GM21447 (cell line): Measurements from ENCODE around the gene LGALS16.
A peak's percentile ranks its signal among the peaks of the same experiment; 100 is the strongest.
"Not testable (repeated sequence)": the region's sequence is repeated elsewhere in the genome, so short reads cannot be mapped to it uniquely, and the experiment has no call there.

ENCODE experiments used
- ATAC-seq: cut with Tn5 transposase; IDR thresholded peaks from one replicate; pipeline ENCODE4 v1.9.1; 2021; ENCODE audit not compliant: unreplicated experiment

The LGALS16 gene

DNA sequence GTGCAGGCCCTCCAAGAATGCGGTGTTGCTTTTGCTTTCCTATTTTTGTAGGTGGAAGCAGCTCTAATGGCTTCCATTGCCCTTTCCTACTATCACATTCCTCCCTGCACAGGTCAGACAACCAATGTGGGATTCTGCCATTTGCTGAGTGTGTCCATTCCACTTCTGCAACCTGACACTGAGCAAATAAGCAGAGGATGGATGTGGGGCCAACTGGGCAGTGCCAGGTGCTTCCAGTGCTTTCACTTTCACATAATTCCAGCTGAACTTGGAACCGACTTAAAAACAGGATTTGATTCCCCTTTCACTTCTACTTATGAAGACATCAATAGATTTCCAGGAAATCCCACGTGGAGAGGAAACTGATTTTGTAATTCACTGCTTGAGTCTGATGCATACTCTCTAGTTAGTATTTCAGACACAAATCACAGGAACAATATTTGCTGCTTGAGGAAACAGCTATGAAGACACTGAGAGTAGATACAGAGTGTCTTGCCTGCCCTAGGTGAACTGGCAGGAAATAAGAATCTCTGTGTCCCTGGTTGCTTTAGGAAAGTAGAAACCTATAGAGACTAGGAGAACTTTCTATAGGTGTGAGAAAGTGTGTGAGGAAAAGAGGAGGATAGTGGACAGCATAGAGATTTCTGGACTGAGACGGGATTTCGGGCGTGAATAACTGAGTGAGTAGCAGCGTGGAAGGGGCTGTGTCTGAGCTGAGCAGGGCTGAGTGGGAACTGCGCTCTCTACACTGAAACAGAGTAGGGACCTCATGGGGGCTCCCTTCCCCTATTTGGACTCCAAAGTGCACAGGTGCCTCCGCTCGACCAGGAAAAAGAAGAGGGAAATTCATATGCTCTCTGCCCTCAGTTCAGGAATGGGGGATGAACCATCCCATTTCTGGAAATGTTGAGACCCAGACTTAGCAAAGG lies 22.5 kb downstream of the LGALS16 start:
- ATAC-seq: no peak

DNA sequence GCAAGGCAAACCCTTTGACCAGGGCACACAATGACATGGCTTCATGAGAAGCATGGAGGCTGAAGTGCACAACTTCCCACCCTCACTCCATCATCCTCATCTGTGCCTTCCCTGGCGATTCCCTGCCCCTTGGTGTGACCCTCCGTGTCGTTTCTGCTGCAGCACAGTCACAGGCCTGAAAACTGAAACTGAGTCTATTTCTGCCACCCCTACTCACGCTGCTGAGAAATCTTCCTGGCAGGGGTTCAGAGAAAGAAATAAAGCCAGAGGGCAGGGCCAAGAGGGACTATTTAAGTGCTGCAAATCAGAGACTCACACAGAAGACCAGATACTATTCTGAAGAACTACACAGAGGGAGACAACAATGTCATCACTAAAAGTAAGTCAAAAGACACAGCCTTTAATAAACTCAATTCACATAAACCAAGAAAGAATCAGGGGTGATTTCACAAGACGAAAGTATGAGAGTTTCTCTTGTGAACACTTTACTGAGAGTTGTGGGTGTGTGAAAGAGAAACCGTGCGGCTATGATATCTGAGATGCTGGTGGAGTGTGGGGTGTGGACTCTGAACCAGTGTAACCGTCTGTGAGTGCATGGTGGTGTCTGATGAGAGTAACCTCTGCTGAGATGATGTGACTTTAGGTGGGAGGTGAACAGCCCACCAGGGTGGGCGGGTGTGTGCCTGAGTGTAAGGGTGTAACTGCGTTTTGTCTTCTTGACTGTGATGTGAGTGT lies 23.5 kb downstream of the LGALS16 start:
- ATAC-seq: peak; percentile 66

- ATAC-seq: no peak
Measured at GRCh38 chr19:39679791-39680168, 24.1 kb downstream of the LGALS16 start.

DNA sequence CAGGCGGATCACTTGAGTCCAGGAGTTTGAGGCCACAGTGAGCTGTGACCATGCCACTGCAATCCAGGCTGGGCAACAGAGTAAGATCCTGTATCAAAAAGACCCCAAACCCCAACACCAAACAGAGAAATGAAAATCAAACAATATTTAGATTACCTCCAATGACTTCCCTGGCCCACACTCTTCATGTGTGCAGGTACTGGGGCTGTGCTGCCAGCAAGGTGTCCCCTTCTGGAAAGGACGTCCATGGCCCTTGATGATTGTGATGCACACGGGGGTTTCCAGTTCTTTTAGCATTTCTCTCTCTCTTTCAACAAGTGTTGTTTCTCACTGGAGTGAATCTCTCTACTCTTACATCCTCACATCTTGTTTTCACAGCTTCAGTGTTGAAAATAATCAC lies 24.9 kb downstream of the LGALS16 start:
- no peak for ATAC-seq

GRCh38 chr19:39681416-39681815 lies 25.7 kb downstream of the LGALS16 start:
- no peak for ATAC-seq

GRCh38 chr19:39684267-39684666 lies 28.6 kb downstream of the LGALS16 start:
- ATAC-seq: no peak

GRCh38 chr19:39686739-39687138 lies 31.0 kb downstream of the LGALS16 start:
- ATAC-seq: no peak

- not testable (repeated sequence) for ATAC-seq
Measured at GRCh38 chr19:39688637-39689036, 32.9 kb downstream of the LGALS16 start.

GRCh38 chr19:39692166-39692565 lies 36.5 kb downstream of the LGALS16 start:
- ATAC-seq: no peak

DNA sequence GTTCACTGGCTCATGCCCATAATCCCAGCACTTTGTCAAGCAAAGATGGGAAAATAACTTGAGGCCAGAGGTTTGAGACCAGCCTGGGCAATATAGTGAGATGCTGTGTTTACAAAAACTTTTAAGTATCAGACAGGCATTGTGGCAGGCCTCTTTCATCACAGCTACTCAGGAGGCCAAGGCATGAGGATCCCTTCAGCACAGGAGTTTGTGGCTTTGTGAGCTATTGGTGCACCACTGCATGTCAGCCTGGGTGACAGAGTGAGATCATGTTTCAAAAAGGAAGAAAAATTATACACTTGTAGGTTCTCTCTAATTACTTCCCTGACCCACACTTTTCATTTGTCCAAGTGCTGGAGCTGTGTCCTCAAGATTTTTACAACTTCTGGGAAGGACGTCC lies 37.1 kb downstream of the LGALS16 start:
- ATAC-seq: no peak

DNA sequence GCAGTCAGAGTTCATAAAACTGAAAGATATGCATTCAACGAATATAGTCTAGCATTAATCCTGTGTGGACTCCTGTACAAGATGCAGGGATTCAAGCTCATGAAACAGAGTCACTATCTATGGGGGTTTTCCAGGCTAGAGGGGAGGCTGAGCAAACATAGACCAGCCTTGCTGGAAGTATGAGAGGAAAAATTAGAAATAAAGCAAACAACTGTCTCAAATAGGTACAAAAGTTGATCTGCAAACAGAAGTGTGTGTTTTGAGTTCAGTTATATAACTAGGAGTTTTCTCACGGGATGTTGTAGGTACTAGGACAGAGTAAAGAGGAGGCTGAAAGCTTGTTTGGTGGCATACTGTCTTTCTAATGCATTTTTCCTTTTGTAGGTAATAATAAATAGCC lies 40.0 kb downstream of the LGALS16 start:
- ATAC-seq: no peak

GRCh38 chr19:39696387-39696786 lies 40.7 kb downstream of the LGALS16 start:
- ATAC-seq: no peak

DNA sequence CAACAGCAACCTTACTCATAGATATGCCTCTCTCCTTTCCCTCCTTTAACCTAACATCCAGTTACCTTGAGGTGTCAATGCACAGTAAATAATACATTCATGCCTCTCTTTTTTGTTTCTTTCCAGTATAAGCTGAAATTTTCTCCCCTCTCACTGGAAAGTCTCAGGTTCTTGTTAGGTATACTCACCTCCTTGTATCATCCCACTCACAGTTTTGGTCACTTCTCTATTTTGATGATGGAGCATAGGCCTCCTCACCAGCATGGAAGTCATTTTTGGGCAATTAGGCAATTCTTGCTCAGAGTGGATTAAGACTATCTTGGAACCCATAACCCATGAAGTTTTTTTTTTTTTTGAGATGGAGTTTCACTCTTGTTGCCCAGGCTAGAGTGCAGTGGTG lies 42.8 kb downstream of the LGALS16 start:
- no peak for ATAC-seq

GRCh38 chr19:39701291-39701690 lies 45.6 kb downstream of the LGALS16 start:
- ATAC-seq: peak; percentile 53

DNA sequence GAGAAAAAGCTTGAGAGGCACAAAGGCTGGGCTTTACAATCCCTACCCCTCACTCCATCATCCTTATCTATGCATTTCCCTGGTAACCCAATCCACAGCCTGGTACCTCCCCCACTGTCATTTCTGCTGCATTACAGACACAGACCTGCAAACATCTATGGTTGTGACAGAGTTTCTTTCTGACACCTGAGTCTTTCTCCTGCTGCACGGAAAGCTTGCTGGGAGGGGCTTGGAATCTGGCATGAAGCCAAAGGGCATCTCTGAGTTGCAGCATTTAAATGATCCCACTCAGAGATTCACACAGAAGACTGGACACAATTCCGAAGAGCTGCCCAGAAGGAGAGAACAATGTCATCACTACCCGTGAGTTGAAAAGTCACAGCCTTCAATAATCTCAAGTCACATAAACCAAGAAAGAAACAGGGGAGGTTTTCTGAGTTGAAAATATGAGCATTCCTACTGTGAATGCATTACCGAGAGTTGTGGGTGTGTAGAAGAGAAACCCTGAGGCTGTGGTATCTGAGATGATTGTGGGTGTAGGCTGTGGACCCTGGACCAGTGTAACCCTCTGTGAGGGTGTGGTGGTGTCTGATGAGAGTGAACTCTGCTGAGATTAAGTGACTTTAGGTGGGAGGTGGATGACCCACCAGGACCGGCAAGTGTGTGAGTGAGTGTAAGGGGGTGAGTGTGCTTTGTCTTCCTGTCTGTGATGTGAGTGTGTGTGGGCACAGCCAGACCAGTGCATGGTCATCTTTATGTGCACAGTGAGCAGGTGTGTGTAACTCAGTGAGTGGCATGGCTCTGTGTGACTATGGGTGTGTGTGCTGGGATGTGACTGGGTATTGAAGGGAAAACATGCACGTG lies 48.7 kb downstream of the LGALS16 start, which contains the start of gene LGALS14:
LGALS14 (plus strand) TSS at position 301 of the 864 bp plus-strand sequence; CDS start at position 349, 48 bp downstream.
- no peak for ATAC-seq

- ATAC-seq: no peak
Measured at GRCh38 chr19:39705578-39706188, 50.0 kb downstream of the LGALS16 start.

- ATAC-seq: peak; percentile 62
Measured at GRCh38 chr19:39708594-39708993, 52.9 kb downstream of the LGALS16 start.

DNA sequence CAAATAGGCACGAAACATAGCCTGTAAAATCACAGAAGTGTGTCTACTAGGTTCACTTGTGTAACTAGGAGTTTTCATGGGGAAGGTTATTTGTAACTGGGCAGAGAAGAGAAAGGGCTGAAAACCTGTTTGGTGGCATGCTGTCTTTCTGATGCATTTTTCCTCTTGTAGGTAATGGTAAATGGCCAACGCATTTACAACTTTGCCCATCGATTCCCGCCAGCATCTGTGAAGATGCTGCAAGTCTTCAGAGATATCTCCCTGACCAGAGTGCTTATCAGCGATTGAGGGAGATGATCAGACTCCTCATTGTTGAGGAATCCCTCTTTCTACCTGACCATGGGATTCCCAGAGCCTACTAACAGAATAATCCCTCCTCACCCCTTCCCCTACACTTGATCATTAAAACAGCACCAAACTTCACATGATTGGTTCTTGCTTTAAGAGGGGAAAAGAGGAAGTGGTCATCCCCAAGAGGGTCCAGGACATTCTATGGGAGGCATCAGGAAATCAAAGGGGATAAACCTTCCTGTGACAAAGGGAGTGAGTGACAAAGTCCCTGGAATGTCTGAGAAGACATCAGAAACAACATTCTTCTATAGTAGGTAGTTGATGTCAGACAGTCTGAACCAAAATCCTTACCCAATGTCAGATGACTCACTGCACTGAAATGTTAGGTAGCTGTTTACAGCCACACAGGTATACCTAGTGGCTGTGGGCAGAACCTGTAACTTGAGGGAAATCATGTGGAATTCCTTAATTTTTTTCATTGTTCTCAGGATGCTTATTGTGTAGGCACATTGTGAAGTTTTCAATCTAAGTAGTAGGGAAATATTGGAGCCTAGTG lies 53.5 kb downstream of the LGALS16 start:
- no peak for ATAC-seq
